OCI-LY3 (cell line): ENCODE results near the gene ADD1.

ENCODE experiments used
- CTCF ChIP-seq: fragments of 200-600, 300-600 bp; sonication (generic); IDR thresholded peaks from 2 replicates; pipeline ENCODE4 v1.5.1; 2014; ENCODE audit warnings: antibody characterized with exemption, low read length, low read depth
- EZH2phosphoT487 ChIP-seq: fragments of 200-600 bp; shearing (Covaris generic); IDR thresholded peaks from 2 replicates; pipeline ENCODE4 v1.6.1; 2018; ENCODE audit warnings: antibody characterized with exemption, mixed run types, low read depth

GRCh38 chr4:2865196-2865780 lies 21.6 kb downstream of the ADD1 start:
- TF ChIP-seq CTCF (no peak), EZH2phosphoT487 (no peak)
